Esophagus mucosa (tissue), 1 donor: ENCODE measurements around the gene ALPK1. TPM values are rescaled to one million over a fixed set of nuclear protein-coding genes. Genes with fewer than 3 reads are reported as not detected.
A peak's percentile ranks its signal among the peaks of the same experiment; 100 is the strongest.
"Not testable (repeated sequence)": the region's sequence is repeated elsewhere in the genome, so short reads cannot be mapped to it uniquely, and the experiment has no call there.

Experiments used
- ATAC-seq: fragments of 200-7000 bp; cut with Tn5 transposase; one replicate; pipeline ENCODE4 v1.9.1; 2020
- total RNA-seq: library from RNA; stranded (reverse); gene quantifications from one replicate; pipeline ENCODE4 v1.2.4, GENCODE V29; 2023
- donor health status: DM: yes; HTN: yes; CAD: no.

Gene ALPK1
- 14.5 TPM for total RNA-seq

DNA sequence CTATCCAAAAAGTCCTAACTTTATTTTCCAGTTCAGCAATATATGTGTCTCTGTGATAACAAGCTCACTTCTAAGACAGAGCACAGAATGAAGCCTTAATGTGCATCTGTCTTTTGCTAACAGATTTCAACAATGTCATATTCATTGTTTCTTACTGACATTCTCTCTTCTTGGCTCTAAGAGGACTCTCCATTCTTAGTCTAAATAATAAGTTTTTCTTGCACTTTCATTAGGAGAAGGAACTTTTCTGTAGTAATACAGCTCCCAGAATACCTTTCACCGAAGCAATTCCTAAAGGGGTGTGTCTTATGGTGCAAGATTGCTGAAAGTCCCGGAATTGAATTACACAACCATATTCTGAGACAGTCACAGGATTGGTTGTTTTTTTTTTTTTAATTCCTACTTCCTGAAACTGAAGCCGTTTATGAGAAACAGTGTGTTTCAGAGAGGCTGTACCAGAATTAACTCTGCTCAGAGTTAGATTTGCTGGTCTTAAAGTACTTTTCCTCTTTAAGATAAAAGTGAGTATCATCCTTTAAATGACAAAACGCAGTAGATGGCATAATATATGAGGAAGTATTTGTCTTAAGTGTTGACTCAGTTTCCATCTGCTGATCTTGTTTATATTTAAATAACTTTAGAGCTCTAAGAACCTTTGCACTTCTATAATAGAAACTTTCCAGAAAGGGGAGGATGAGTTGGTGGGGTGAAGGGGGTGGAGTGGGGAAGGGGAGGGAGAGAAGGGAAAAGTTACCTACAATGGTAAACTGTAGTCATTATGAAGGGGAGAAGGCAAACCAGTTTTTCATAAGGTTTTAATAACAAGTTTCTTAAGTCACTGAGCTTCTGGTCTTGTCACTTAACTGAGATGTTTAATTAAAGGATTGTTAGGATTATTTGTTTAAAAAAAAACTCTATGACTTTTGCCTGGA is at the start of gene ALPK1:
Gene ALPK1, plus strand, starts transcription at position 421 of the 932 bp plus-strand sequence.
- peak; percentile 97 for ATAC-seq

DNA sequence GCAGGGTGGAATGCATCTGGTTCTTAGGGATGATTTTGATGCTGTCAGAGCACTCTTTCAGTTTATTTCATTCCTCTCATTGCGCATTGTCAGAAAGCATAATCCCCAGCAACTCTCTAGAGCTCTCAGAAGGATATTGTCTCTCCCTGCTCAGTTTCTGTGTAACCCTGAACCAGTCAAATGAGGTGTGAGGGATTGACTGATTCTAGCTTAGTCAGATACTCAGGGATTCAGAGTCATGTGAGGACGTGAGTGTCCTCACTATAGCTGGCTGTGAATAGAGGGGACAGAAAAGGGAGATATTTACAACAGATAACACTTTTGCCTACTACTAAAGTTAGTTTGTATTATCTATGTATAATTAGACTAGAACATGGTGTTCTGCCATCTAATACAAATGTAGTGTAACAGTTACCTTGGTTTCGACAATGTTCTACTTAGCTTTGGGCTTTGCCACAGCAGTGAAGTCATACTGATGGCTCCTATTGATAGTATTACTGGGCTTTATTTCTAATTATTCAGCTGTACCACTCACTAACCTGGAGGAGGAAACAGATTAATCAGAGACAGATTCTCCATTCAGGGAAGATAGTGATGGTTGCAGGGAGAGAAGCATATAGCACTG is 46.0 kb upstream of the ALPK1 start:
- peak; percentile 41 for ATAC-seq

DNA sequence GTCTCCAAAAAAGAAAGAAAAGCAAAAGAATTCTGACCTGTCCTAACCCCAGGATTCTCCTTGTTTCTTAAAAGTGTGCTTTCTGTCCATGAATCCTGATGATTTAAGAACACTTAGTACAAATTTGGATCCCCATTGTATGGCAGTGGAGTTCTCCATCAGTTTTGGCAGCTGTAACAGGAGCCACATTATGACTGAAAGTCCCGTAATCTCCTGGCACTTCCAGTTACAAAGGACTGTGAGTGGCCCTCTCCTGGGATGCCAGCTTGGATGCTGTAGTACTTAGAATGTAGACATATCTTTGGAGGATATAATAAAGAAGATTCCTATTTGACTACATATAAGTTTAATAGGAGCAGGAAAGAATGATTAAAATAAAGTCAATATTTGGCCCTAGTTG is 44.9 kb upstream of the ALPK1 start:
- no peak for ATAC-seq

DNA sequence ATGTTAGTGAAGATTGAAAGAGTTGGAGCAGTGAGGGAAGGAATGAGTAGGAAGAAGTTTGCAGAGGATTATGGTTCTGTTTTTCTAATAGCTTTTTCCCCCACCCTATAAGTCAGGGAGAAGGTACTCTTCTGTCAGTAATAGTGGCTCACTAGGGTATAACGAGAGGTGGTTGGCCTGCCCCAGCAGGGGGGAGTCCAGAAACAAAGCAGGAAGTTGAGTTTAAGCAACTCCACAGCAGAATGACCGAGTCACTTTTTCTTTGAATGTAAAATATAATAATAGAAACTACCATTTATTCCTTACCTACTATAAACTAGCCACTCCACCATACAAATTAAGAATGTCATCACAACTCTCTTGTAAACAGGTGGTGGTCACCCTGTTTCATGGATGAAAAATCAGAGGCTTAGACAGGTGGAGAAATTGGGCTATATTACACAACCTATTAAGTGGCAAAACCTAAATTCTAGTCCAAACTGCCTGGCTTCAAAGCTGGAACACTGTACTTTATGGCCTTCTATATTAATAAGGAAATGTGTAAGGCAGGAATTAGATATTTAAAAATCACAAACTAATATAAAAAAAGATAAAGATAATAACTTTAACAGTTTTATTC is 43.7 kb upstream of the ALPK1 start:
- no peak for ATAC-seq

DNA sequence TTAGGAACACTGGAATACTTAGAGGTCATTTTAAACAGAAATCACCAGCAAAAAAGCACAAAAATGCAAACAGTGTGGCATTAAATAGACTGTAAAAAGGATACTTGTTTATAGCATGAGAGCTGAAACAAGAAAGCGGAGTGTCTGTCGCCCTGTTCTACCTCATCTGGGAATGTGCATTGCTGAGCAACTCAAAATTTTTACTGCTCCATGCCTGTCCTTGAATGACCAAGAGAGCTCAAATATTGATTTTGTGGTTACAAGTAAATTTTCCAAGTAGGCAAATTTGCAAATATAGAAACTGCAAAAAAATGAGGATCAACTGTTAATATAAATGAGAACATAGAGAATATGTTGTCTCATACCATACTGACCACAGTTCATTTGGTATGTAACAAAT is 40.1 kb upstream of the ALPK1 start:
- no peak for ATAC-seq

DNA sequence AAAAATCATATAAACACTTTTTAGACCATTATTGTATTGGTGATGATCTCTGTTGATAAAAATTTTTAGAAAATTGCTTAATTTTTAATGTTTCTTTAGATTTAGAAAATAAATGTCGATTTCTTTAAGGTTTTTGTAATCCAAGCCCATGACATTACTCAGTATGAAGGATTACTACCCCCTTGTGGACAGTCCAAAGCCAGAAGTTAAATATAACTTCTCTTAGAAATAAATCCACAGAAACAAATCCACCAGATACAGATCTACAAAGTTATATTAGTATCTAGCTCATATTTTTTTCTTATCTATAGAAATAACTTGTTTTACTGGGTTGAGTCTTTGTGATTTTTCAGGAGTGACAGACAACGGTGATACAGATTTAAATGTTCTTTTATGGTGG is 30.3 kb upstream of the ALPK1 start:
- ATAC-seq = no peak

DNA sequence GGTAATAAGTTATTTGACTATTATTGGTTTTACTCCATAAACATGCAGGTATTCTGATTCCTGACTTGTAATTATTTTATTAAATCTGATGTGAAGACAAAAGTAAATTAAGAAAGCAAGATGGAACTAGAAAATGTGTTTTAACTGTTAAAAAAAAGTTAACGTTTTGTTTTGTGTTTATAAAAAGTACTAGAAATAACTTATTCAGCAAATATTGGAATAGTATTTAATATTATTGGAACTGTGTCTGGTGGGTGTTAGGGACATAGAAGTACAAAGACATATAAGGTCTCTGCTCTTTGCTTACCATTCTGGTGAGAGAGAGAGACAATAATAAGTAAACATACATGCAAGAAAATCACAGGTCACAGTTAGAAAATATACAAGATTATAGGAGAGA is 27.1 kb upstream of the ALPK1 start:
- ATAC-seq = no peak

DNA sequence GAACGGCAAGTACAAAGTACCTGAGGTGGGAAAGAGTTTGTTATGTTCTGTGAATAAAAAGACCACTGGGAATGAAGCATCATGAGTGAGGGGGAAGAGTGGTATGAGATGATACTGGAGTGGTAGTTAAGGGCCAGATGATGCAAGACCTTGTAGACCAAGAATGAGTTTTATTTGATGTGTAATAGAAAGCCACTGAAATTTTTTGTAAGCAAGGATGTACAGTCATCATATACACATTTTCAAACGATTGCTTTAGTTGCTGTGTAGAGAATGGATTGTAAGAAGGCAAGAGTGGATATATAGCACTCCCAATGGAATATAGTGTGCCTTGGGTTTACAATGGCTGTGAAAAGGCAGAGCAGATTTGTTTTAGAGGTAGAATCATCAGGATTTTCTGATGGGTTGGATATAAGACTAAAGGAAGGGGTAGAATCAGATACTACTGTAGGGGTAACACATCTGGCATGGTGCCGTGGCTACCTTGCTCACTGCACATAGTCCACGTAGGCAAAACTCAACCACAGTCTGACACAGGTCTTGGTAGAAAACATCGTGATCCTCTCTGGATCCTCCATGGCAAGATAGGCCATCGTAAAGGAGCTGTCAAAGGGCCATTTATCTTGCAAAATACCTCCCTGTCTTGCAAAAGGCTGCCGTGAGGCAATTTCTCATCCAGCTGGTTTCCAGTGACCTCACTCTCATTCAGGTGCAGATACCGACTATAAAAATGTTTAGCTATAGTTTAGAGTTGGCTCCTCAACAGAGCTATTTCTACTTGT is 26.3 kb upstream of the ALPK1 start:
- ATAC-seq = peak; percentile 54

DNA sequence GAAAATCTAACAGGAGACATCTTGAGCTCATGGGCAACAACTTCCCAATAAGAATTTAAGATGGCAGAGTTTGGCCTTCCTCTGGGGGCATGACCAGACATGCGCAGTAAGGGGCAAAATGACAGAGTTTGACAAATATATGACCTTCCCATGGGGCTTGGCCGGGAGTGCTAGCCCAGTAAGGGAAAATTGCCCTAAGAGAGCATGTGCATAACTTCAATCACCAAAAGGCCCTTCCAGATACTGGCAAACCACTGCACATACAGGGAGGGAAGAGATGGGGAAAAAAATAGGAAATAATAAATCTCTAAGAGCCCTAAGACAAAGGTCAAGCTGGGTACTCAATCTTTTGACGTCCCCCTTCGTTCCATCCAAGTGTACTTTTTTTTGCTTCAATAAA is 24.9 kb upstream of the ALPK1 start:
- ATAC-seq = no peak

DNA sequence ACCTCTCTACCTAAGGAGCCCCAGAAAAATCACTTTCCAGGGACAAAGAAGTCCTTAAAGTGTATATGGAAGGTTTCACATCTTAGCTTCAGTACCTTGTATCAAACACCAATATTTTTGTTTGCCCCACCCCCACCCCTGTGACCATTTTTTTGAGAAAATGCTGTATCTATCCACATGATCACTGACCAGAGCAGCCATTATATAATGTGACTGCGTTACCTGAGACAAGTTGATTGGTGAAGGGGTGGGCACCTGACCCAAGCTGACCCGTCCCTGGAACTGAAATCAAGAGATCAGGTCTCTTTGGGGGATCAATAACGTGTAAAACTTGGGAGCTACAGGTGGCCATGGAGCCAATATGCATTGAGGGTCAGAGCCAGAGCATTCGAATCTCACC is 22.2 kb upstream of the ALPK1 start:
- no peak for ATAC-seq

DNA sequence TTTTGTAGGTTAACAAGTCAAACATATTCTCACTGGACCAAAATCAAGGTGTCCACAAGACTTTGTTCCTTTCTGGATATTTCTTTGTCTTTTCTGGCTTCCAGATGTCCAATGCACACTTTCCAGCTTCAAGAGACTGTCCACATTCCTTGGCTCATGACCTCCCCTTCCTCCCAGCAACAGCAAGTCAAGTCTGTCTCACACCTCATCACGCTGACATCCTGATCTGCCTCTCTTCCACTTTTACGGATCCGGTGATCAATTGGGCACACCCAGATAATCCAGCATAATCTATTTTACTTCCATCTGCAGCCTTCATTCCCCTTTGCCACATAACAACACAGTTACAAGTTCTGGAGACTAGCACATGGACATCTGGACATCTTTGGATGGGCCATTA is 21.1 kb upstream of the ALPK1 start:
- no peak for ATAC-seq

DNA sequence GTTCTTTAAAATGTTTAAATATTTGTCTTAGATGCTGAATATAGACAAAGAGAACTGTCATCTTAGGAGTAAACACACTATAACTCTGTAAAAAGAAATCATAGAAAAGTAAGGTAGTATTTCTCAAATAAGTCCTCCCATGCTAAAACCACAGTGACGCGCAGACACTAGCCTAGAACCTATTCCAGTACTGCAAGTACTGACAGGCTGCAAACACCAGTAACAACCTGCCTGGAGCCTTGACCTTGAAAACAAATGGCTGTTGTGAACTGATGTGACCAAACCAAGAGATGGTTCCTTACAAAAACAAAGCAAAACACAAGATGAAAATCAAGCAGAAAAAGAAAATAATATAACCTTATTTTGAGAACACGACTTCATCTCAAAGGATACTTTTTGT is 19.9 kb upstream of the ALPK1 start:
- ATAC-seq = peak; percentile 73

DNA sequence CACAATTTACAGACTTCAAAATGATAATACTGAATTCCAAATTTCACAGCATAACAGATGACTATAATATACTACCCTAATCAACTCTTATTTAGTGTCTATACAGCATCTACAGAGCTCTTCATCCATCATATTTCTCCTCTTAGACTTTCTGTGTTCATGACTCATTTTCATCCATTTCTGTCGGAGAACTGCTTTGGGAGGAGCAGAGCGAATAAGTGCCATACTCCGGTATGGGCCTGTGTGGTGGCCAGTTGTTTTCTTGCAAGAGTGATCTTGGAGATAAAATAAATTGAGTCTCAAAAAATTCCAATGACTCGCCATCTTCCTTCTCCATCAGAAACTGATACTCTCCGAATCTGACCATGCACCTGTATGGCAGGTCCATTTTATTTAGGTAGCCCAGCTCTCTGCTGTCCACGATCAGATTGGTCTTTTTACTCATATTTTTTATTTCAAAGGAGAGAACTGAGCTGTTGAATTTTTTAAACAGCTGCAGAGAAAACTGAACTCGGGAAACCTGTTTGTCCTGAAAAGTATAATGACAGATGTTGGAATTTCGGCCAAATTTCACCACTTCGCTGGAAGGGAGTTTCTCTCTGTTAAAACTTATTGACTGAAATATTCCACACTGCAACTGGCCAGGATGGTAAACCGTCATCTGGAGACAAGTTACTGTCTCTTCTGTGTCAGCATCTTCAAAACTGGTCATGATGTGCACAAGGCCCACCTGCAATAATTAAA is 19.3 kb upstream of the ALPK1 start:
- peak; percentile 27 for ATAC-seq

DNA sequence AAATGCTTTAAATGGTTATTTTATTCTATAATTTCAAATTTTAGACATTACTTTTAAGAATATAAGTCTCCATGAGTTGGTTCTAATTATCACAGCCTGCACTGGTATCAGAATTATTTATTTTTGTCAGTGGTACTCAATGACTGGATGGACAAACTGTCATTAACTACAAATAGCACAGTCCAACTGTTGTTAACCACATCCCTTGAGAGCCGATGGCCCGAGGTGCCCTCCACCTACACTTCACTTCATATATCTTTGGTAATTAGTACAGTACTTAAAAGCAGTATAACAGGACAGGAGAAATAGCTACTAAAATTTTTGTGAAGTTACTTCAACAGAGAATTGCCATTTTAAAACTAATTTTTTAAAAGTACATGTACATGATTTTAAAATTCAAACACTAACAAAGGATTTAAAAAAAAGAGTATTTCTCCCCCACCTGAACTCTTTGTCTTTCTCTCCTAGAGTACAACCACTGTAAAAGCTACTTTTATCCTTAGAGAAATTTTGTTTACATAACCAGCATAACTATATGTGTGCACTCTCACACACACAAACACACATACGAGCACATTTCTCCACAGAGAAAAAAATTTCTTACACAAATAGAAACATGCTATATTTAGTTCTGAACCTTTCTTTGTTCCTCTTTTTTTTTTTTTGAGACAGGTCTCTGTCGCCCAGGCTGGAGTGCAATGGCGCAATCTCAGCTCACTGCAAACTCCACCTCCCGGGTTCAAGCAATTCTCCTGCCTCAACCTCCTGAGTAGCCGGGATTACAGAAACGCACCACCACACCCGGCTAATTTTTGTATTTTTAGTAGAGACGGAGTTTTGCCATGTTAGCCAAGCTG is 17.9 kb upstream of the ALPK1 start:
- ATAC-seq = peak; percentile 6

DNA sequence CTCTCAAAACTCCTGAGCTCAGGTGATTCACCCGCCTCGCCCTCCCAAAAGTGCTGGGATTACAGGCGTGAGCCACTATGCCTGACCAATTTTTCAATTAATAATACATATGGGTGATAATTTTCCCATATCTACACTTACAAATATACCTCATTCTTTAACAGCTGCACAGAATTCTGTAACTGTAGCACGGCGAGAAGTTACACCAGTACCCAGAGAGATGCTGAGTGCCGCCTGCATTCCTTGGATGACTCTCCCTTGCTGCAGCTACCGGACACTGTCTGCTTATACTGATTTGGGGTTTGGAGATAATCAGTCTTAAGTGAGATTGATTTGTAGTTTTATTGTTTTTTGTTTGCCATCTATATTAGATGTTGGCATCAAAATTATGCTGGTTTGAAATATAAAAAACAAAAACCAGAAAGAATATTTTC is 17.3 kb upstream of the ALPK1 start:
- peak; percentile 26 for ATAC-seq

DNA sequence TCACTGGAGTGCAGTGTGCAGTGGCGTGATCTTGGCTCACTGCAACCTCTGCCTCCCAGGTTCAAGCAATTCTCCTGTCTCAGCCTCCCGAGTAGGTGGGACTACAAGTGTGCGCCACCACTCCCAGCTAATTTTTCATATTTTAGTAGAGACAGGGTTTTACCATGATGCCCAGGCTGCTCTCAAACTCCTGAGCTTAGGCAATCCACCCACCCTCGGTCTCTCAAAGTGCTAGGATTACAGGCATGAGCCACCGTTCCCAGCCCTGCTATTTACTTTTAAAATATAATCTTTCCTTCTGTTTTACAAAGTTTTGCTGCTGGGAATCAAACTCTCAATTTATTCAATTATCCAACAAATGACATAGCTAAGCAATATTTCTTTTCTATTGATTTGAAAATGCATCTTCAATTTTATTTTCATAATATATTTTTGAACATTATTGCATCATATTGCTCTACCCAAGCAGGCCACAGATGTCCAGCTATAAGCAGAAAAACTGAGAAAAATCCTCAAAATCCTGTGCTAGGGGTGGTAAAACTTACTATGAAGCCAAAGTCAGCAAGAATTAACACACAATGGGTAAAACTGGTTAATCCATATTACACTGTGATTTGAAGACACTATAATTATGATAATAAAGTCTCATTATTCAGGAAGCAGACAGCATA is 16.6 kb upstream of the ALPK1 start:
- ATAC-seq = no peak

DNA sequence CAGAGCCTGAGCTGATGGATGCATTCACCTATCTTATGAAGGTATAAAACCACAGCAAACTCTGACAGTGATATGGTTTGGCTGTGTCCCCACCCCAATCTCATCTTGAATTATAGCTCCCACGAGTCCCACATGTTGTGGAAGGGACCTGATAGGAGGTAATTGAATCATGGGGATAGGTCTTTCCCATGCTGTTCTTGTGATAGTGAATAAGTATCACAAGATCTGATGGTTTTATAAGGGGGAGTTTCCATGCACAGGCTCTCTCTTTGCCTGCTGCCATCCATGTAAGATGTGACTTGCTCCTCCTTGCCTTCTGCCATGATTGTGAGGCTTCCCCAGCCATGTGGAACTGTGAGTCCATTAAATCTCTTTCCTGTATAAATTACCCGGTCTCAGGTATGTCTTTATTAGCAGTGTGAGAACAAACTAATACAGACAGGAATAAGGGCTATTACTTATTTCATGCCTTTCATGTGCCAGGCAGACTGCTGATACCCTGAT is 15.2 kb upstream of the ALPK1 start:
- not testable (repeated sequence) for ATAC-seq

DNA sequence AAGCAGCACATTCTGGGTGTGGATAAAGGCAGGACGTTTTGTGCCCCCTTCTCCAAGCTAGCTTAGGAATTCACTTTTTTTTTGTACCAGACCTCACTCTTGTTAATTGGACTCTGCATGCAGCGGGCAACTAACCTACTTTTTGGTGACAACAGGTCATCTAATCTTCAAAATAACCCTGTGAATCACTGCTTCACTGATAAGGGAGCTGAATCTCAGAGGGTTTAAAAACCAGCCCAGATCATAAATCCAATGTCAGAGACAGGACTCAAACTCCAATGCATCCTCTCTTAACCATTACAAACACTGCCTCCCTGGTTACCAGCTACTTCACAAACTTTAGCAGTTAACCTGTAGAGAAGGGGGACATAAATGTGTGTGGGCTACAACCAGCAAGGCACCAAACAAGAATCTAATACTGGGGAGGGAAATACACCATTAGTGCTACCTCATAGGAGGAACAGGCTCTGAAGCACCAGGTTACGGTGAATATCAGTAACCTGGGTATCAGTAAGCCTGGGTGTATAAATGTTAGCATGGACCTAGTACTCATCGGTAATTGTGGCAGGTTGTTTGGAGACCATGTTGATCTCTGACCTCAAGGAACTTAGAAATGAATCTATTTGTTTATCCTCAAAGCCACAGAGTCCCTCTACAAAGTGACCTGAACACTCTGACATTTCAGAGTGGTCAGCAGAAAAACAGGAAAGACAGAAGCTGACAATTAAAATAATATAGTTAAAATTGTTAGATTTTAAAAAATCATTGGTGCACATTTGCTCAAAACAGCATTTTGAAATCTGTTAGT is 14.1 kb upstream of the ALPK1 start:
- no peak for ATAC-seq

DNA sequence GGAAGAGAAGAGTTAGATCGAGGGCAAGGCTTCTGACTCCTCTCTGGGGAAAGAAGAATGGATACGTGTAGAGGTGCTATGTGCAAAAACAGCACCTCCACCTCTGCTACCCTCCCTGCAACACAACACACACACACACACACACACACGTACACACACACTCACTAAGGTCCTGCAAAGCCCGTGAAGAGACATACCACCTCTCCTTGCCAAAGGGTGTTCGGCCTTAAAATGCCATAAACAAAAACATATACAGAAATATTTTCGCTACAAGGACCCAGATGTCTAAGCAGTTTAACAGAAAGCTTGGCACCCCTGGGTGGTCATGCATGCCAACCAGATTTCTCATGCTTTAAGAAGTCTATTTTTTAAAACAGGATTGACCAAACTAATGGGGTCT is 13.0 kb upstream of the ALPK1 start:
- no peak for ATAC-seq
